GM23338 (cell line): ENCODE data around the gene IGFBP4. TPM values are rescaled to one million over a fixed set of nuclear protein-coding genes. Genes with fewer than 3 reads are reported as not detected.
"Not testable (repeated sequence)": the region's sequence is repeated elsewhere in the genome, so short reads cannot be mapped to it uniquely, and the experiment has no call there.

Source experiments
- ATAC-seq: fragments of 200-7000 bp; cut with Tn5 transposase; 3 replicates; pipeline ENCODE4 v1.9.1; 2020
- DNase-seq: peaks from one replicate; pipeline ENCODE4 v3.0.0-alpha.2; 2015; ENCODE audit warnings: low spot score
- H2AFZ ChIP-seq: fragments of 200-600 bp; sonication (generic); 2 replicates; pipeline ENCODE4 v1.8.0; 2016; ENCODE audit warnings: antibody characterized with exemption, mild to moderate bottlenecking, moderate library complexity
- H3F3A ChIP-seq: fragments of 200-600 bp; sonication (generic); replicated peaks from 2 replicates; pipeline ENCODE4 v1.8.0; 2017; ENCODE audit warnings: antibody characterized with exemption, mixed run types, low read depth
- H3K27ac ChIP-seq: fragments of 200-600 bp; sonication (generic); 2 replicates; pipeline ENCODE4 v1.6.1; 2016; ENCODE audit warnings: low read depth
- H3K27me3 ChIP-seq: fragments of 200-600 bp; sonication (generic); 2 replicates; pipeline ENCODE4 v1.8.0; 2016; ENCODE audit warnings: mild to moderate bottlenecking, mixed run types, moderate library complexity; ENCODE audit not compliant: insufficient read depth
- H3K36me3 ChIP-seq: fragments of 200-600 bp; sonication (generic); 2 replicates; pipeline ENCODE4 v1.8.0; 2016; ENCODE audit warnings: mild to moderate bottlenecking; ENCODE audit not compliant: insufficient read depth
- H3K4me1 ChIP-seq: fragments of 200-600 bp; sonication (generic); 2 replicates; pipeline ENCODE4 v1.8.0; 2016; ENCODE audit warnings: mild to moderate bottlenecking, moderate library complexity; ENCODE audit not compliant: insufficient read depth
- H3K4me2 ChIP-seq: fragments of 200-600 bp; sonication (generic); 2 replicates; pipeline ENCODE4 v1.7.1; 2017; ENCODE audit warnings: mixed run types
- H3K4me3 ChIP-seq: fragments of 200-600 bp; sonication (generic); 2 replicates; pipeline ENCODE4 v1.6.1; 2016; ENCODE audit warnings: mixed run types
- H3K79me2 ChIP-seq: fragments of 200-600 bp; sonication (generic); replicated peaks from 2 replicates; pipeline ENCODE4 v1.8.0; 2017; ENCODE audit warnings: mild to moderate bottlenecking; ENCODE audit not compliant: insufficient read depth
- H3K9me2 ChIP-seq: fragments of 200-600 bp; sonication (generic); 2 replicates; pipeline ENCODE4 v1.8.0; 2017; ENCODE audit not compliant: insufficient read depth
- H4K20me1 ChIP-seq: fragments of 200-600 bp; sonication (generic); replicated peaks from 2 replicates; pipeline ENCODE4 v1.8.0; 2017; ENCODE audit warnings: mild to moderate bottlenecking; ENCODE audit not compliant: insufficient read depth
- H3K27ac Mint-ChIP-seq: 2 replicates; pipeline ENCODE4 v1.8.0; 2020; ENCODE audit warnings: inconsistent platforms, mild to moderate bottlenecking, moderate library complexity, mixed read lengths
- H3K27me3 Mint-ChIP-seq: 3 replicates; pipeline ENCODE4 v1.8.0; 2022; ENCODE audit warnings: low read depth, mild to moderate bottlenecking, moderate library complexity, mixed read lengths, inconsistent platforms; ENCODE audit not compliant: insufficient read depth, poor library complexity
- H3K36me3 Mint-ChIP-seq: 3 replicates; pipeline ENCODE4 v1.8.0; 2021; ENCODE audit warnings: low read depth, mild to moderate bottlenecking, inconsistent platforms, moderate library complexity, mixed read lengths
- H3K4me1 Mint-ChIP-seq: 3 replicates; pipeline ENCODE4 v1.8.0; 2020; ENCODE audit warnings: mild to moderate bottlenecking, inconsistent platforms, mixed read lengths
- H3K4me3 Mint-ChIP-seq: 3 replicates; pipeline ENCODE4 v1.8.0; 2021; ENCODE audit warnings: moderate library complexity, mild to moderate bottlenecking, inconsistent platforms, mixed read lengths
- H3K9me3 Mint-ChIP-seq: 3 replicates; pipeline ENCODE4 v1.8.0; 2020; ENCODE audit warnings: moderate library complexity, mild to moderate bottlenecking, inconsistent platforms, mixed read lengths
- CREB1 ChIP-seq: fragments of 250-450 bp; sonication (Bioruptor Pico); IDR thresholded peaks from 2 replicates; pipeline ENCODE4 v1.5.0; 2020; ENCODE audit warnings: low read depth, mild to moderate bottlenecking, moderate library complexity
- EZH2 ChIP-seq: fragments of 200-600 bp; sonication (generic); IDR thresholded peaks from one replicate; pipeline ENCODE4 v1.8.0; 2017; ENCODE audit warnings: antibody characterized with exemption, mild to moderate bottlenecking, low read depth; ENCODE audit not compliant: unreplicated experiment
- JUNB ChIP-seq: IDR thresholded peaks from one replicate; pipeline ENCODE4 v1.6.1; 2016; ENCODE audit warnings: antibody characterized with exemption; ENCODE audit not compliant: unreplicated experiment
- STAT1 ChIP-seq: IDR thresholded peaks from one replicate; pipeline ENCODE4 v1.6.1; 2016; ENCODE audit warnings: antibody characterized with exemption; ENCODE audit not compliant: unreplicated experiment
- ZNF114 ChIP-seq: fragments of 250-450 bp; sonication (Bioruptor Pico); IDR thresholded peaks from 2 replicates; pipeline ENCODE4 v1.5.0; 2020; ENCODE audit warnings: mild to moderate bottlenecking, moderate library complexity
- ZNF331 ChIP-seq: fragments of 250-450 bp; sonication (Bioruptor Pico); IDR thresholded peaks from 2 replicates; pipeline ENCODE4 v1.5.0; 2020; ENCODE audit warnings: low read depth, mild to moderate bottlenecking, moderate library complexity
- polyA plus RNA-seq: library from polyadenylated mRNA; unstranded; fragments of >200 nt; fragmentation: Nextera tagmentation; extraction: Ambion mirVana; gene quantifications from 2 replicates; pipeline ENCODE4 v1.2.1, GENCODE V29; 2016
- total RNA-seq: library from RNA; depleted of rRNA; stranded (reverse); fragments of >200 nt; shearing (Covaris generic); gene quantifications from 2 replicates; pipeline ENCODE4 v1.2.3, GENCODE V29; 2014
- TF ChIP-seq, protein P1 (sequence below): IDR thresholded peaks from one replicate; pipeline ENCODE4 v1.6.1; 2018; ENCODE audit warnings: antibody characterized with exemption; ENCODE audit not compliant: unreplicated experiment
- TF ChIP-seq, protein P2 (sequence below), 2 experiments: fragments of 200-600 bp in 1 of 2; sonication (generic) in 1 of 2; conservative IDR thresholded peaks; 2 replicates each; pipeline versions ENCODE4 v1.5.1 to v1.6.1; 2016 to 2017; ENCODE audit warnings: antibody characterized with exemption in 2 of 2, low read depth in 2 of 2, mild to moderate bottlenecking in 2 of 2, moderate library complexity in 1 of 2

The IGFBP4 gene
- total and polyA plus RNA-seq, 2 experiments from 2014 or later = 38.7 to 78.9 TPM

DNA sequence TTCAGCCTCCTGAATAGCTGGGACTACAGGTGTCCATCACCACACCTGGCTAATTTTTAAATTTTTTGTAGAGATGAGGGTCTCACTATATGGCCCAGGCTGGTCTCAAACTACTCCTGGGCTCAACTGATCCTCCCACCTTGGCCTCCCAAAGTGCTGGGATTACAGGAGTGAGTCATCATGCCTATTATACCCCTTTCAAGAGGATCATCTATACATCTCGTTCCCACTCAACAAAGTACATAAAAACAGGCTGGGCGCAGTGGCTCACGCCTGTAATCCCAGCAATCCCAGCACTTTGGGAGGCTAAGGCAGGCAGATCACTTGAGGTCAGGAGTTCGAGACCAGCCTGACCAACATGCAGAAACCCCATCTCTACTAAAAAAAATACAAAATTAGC is 28.9 kb upstream of the IGFBP4 start:
- H2AFZ ChIP-seq, H3K4me3 ChIP-seq, DNase-seq, H4K20me1 ChIP-seq, H3K4me3 Mint-ChIP-seq, H3K27me3 ChIP-seq, H3K27me3 Mint-ChIP-seq, H3K4me2 ChIP-seq, ATAC-seq, H3K9me2 ChIP-seq, H3K9me3 Mint-ChIP-seq, H3K27ac Mint-ChIP-seq: not testable (repeated sequence)
- H3K79me2 ChIP-seq = peaks cover 32% of the 10 kb centered on the region
- H3K36me3 Mint-ChIP-seq = peaks cover 76% of the 10 kb centered on the region
- peaks cover 48% of the 10 kb centered on the region for H3K4me1 Mint-ChIP-seq
- H3K36me3 ChIP-seq = peaks cover 46% of the 10 kb centered on the region
- peaks cover 37% of the 10 kb centered on the region for H3K4me1 ChIP-seq
- H3F3A ChIP-seq = peaks cover 12% of the 10 kb centered on the region; the same call in 1 of the 2 replicates
- peak overlapping the region; percentile 7; the same call in 1 of the 2 replicates for H3K27ac ChIP-seq

DNA sequence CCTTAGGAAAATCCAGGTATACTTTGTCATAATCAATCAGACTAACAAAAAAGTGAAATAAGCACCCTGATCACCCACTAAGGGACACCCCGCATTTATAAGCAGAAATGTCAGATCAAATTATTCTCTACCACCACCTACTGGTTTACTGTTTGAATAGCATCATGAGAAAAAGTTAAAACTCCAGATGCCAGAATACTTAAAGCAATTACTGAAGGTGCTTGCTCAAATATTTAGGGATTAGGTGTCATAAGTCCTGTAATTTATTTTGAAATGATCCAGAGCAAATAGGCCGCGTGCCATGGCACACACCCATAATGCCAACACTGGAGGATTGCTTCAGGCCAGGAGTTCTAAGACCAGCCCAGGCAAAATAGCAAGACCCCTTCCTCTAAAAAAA is 27.9 kb upstream of the IGFBP4 start:
- Histone ChIP-seq H3K4me3 (no peak overlapping the region), H3K4me2 (peak overlapping the region; percentile 94), H3K27ac (no peak overlapping the region), H3K27me3 (no peaks in the 10 kb centered on the region), H3F3A (peaks cover 12% of the 10 kb centered on the region; the same call in 1 of the 2 replicates), H3K36me3 (peaks cover 46% of the 10 kb centered on the region), H3K9me2 (no peaks in the 10 kb centered on the region), H3K79me2 (peaks cover 32% of the 10 kb centered on the region), H2AFZ (no peak overlapping the region), H4K20me1 (no peaks in the 10 kb centered on the region; the same call in none of the 2 replicates), H3K4me1 (peaks cover 29% of the 10 kb centered on the region)
- Mint-ChIP-seq H3K4me3 (peak overlapping the region; percentile 99), H3K4me1 (peaks cover 47% of the 10 kb centered on the region), H3K27ac (no peak overlapping the region; the same call in 1 of the 2 replicates), H3K36me3 (peaks cover 65% of the 10 kb centered on the region), H3K27me3 (peaks cover 2% of the 10 kb centered on the region), H3K9me3 (no peaks in the 10 kb centered on the region)
- TF ChIP-seq, protein P1, sequence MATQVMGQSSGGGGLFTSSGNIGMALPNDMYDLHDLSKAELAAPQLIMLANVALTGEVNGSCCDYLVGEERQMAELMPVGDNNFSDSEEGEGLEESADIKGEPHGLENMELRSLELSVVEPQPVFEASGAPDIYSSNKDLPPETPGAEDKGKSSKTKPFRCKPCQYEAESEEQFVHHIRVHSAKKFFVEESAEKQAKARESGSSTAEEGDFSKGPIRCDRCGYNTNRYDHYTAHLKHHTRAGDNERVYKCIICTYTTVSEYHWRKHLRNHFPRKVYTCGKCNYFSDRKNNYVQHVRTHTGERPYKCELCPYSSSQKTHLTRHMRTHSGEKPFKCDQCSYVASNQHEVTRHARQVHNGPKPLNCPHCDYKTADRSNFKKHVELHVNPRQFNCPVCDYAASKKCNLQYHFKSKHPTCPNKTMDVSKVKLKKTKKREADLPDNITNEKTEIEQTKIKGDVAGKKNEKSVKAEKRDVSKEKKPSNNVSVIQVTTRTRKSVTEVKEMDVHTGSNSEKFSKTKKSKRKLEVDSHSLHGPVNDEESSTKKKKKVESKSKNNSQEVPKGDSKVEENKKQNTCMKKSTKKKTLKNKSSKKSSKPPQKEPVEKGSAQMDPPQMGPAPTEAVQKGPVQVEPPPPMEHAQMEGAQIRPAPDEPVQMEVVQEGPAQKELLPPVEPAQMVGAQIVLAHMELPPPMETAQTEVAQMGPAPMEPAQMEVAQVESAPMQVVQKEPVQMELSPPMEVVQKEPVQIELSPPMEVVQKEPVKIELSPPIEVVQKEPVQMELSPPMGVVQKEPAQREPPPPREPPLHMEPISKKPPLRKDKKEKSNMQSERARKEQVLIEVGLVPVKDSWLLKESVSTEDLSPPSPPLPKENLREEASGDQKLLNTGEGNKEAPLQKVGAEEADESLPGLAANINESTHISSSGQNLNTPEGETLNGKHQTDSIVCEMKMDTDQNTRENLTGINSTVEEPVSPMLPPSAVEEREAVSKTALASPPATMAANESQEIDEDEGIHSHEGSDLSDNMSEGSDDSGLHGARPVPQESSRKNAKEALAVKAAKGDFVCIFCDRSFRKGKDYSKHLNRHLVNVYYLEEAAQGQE = no peak
- TF ChIP-seq, protein P2, sequence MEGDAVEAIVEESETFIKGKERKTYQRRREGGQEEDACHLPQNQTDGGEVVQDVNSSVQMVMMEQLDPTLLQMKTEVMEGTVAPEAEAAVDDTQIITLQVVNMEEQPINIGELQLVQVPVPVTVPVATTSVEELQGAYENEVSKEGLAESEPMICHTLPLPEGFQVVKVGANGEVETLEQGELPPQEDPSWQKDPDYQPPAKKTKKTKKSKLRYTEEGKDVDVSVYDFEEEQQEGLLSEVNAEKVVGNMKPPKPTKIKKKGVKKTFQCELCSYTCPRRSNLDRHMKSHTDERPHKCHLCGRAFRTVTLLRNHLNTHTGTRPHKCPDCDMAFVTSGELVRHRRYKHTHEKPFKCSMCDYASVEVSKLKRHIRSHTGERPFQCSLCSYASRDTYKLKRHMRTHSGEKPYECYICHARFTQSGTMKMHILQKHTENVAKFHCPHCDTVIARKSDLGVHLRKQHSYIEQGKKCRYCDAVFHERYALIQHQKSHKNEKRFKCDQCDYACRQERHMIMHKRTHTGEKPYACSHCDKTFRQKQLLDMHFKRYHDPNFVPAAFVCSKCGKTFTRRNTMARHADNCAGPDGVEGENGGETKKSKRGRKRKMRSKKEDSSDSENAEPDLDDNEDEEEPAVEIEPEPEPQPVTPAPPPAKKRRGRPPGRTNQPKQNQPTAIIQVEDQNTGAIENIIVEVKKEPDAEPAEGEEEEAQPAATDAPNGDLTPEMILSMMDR (conservative IDR thresholded peaks at IDR 0.05; ENCODE audit: low read depth in 2 of 2) = peak; percentile 45 to 72
- no peak for TF ChIP-seq ZNF114
- peak; percentile 64 for DNase-seq
- no peak for ATAC-seq

DNA sequence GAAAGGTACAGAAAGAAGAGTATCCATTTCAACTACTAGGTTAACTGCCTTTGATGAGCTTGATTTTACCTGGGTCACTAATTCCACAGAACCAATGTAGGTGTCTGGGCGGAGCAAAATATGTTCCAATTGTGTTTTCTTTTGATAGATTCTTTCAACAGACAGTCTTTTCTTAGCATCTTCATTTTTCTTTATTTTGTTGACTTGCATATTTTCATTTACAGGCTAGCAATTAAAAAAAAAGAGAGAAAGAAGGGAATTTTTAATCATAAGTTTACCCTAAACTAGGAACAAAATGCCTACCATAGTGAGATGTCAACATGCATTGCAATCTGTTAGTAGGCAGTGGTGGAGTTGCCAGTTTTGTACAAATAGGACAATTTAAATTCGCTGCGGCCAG is 26.6 kb upstream of the IGFBP4 start:
- Mint-ChIP-seq H3K4me1 (peaks cover 40% of the 10 kb centered on the region), H3K27ac (peak overlapping the region; percentile 96)
- TF ChIP-seq CREB1 (CRISPR knock-in tag) (no peak), ZNF331 (CRISPR knock-in tag) (no peak), ZNF114 (no peak), EZH2 (no peak), STAT1 (no peak), JUNB (no peak)
- TF ChIP-seq, protein P1 = no peak

More for the DNA sequence above, 26.6 kb upstream of the IGFBP4 start:
- no peaks in the 10 kb centered on the region for H3K27me3 ChIP-seq
- no peaks in the 10 kb centered on the region; the same call in none of the 2 replicates for H4K20me1 ChIP-seq
- Mint-ChIP-seq H3K9me3 (no peaks in the 10 kb centered on the region), H3K36me3 (peaks cover 52% of the 10 kb centered on the region), H3K4me3 (peak overlapping the region; percentile 99), H3K27me3 (peaks cover 2% of the 10 kb centered on the region)
- H3K4me2 ChIP-seq = peak overlapping the region; percentile 94
- H3K4me1 ChIP-seq = peaks cover 20% of the 10 kb centered on the region
- no peak overlapping the region for H2AFZ ChIP-seq
- H3K36me3 ChIP-seq = peaks cover 41% of the 10 kb centered on the region
- no peaks in the 10 kb centered on the region for H3K9me2 ChIP-seq
- DNase-seq (no peak), ATAC-seq (no peak)
- peaks cover 12% of the 10 kb centered on the region; the same call in 1 of the 2 replicates for H3F3A ChIP-seq
- peaks cover 30% of the 10 kb centered on the region for H3K79me2 ChIP-seq
- peak overlapping the region; percentile 96 for H3K4me3 ChIP-seq
- no peak overlapping the region for H3K27ac ChIP-seq
